HepG2 (cell line): ENCODE results near the gene FSTL1. TPM values are rescaled to one million over a fixed set of nuclear protein-coding genes. Genes with fewer than 3 reads are reported as not detected.

Experiments used
- FOXA1 ChIP-seq, 2 experiments: fragments of 450-650 bp in 1 of 2; sonication (generic) in 1 of 2; formaldehyde crosslinking in 1 of 2; IDR thresholded peaks; 2 replicates each; pipeline versions ENCODE4 v1.4.0 to v1.6.1; 2016 to 2020; ENCODE audit warnings: missing genetic modification reagents in 1 of 2
- GZF1 ChIP-seq: sonication (generic); formaldehyde crosslinking; IDR thresholded peaks from 2 replicates; pipeline ENCODE4 v1.5.1; 2020; ENCODE audit warnings: mild to moderate bottlenecking, missing genetic modification reagents
- HOXA5 ChIP-seq: sonication (generic); formaldehyde crosslinking; IDR thresholded peaks from 2 replicates; pipeline ENCODE4 v1.4.0; 2020; ENCODE audit warnings: missing genetic modification reagents
- LCORL ChIP-seq, 2 experiments: fragments of 450-650 bp in 1 of 2; sonication (generic) in 1 of 2; formaldehyde crosslinking in 1 of 2; IDR thresholded peaks; 2 replicates each; pipeline versions ENCODE4 v1.5.0 to v1.6.1; 2017 to 2020; ENCODE audit warnings: antibody characterized with exemption in 1 of 2, missing genetic modification reagents in 1 of 2
- NR2F2 ChIP-seq: IDR thresholded peaks from 2 replicates; pipeline ENCODE4 v1.6.1; 2012; ENCODE audit warnings: low read depth, inconsistent platforms, borderline replicate concordance
- POLR2AphosphoS5 ChIP-seq: IDR thresholded peaks from 2 replicates; pipeline ENCODE4 v1.6.1; 2012; ENCODE audit warnings: low read depth, low read length
- RCOR2 ChIP-seq: IDR thresholded peaks from 2 replicates; pipeline ENCODE4 v1.6.1; 2016; ENCODE audit warnings: missing biosample characterization, missing genetic modification reagents
- SAP130 ChIP-seq: IDR thresholded peaks from 2 replicates; pipeline ENCODE4 v1.6.1; 2016; ENCODE audit warnings: low read depth
- SOX5 ChIP-seq: IDR thresholded peaks from 2 replicates; pipeline ENCODE4 v1.6.1; 2016; ENCODE audit warnings: borderline replicate concordance
- SPEN ChIP-seq: sonication (generic); formaldehyde crosslinking; IDR thresholded peaks from 2 replicates; pipeline ENCODE4 v1.5.1; 2020; ENCODE audit warnings: low read depth, mild to moderate bottlenecking, missing genetic modification reagents
- ZNF121 ChIP-seq: sonication (generic); formaldehyde crosslinking; IDR thresholded peaks from 2 replicates; pipeline ENCODE4 v1.5.0; 2020; ENCODE audit warnings: mild to moderate bottlenecking, missing genetic modification reagents
- ZNF552 ChIP-seq: sonication (generic); formaldehyde crosslinking; IDR thresholded peaks from 2 replicates; pipeline ENCODE4 v1.9.0; 2022; ENCODE audit warnings: missing genetic modification reagents, mild to moderate bottlenecking, borderline replicate concordance
- ZNF619 ChIP-seq: sonication (generic); formaldehyde crosslinking; IDR thresholded peaks from 2 replicates; pipeline ENCODE4 v1.4.0; 2020; ENCODE audit warnings: mild to moderate bottlenecking, missing genetic modification reagents
- ZNF775 ChIP-seq: sonication (generic); formaldehyde crosslinking; IDR thresholded peaks from 2 replicates; pipeline ENCODE4 v1.4.0; 2020; ENCODE audit warnings: missing genetic modification reagents, mild to moderate bottlenecking, moderate library complexity, borderline replicate concordance
- polyA plus RNA-seq, 8 experiments: library from polyadenylated mRNA; depleted of rRNA in 3 of 8; stranded (reverse) in 7 of 8; unstranded in 1 of 8; fragments of >200 nt; fragmentation: Illumina TruSeq in 4 of 8; extraction: Trizol in 4 of 8; gene quantifications; 2 replicates each; pipeline versions ENCODE4 v1.2.1 to v1.2.3, GENCODE V29; 2011 to 2016; ENCODE audit warnings: low read depth in 4 of 8, missing spikeins in 1 of 8, mixed read lengths in 1 of 8; ENCODE audit not compliant: insufficient read depth in 1 of 8
- total RNA-seq, 5 experiments: library from RNA; depleted of rRNA; stranded (reverse); fragments of >200 nt; fragmentation: Illumina TruSeq; extraction: Trizol; gene quantifications; 2 replicates each; pipeline ENCODE4 v1.2.3, GENCODE V29; 2016; ENCODE audit warnings: low read depth in 1 of 5
- TF ChIP-seq, protein P1 (sequence below): sonication (generic); formaldehyde crosslinking; IDR thresholded peaks from 2 replicates; pipeline ENCODE4 v1.5.1; 2020; ENCODE audit warnings: mild to moderate bottlenecking, missing genetic modification reagents, borderline replicate concordance
- TF ChIP-seq, protein P2 (sequence below): IDR thresholded peaks from 2 replicates; pipeline ENCODE4 v1.6.1; 2016; ENCODE audit warnings: low read depth, control low read depth
- TF ChIP-seq, protein P3 (sequence below): sonication (generic); formaldehyde crosslinking; IDR thresholded peaks from 2 replicates; pipeline ENCODE4 v1.5.0; 2020; ENCODE audit warnings: mild to moderate bottlenecking, missing genetic modification reagents
- TF ChIP-seq, protein P4 (sequence below): sonication (generic); formaldehyde crosslinking; IDR thresholded peaks from 2 replicates; pipeline ENCODE4 v1.4.0; 2020; ENCODE audit warnings: missing genetic modification reagents, mild to moderate bottlenecking, borderline replicate concordance

The FSTL1 gene
- total and polyA plus RNA-seq, 2 of the 13 experiments (the other 11 are each of a cell fraction or from before 2014, with no cell fraction given), result 0.07 to 0.29 TPM

DNA sequence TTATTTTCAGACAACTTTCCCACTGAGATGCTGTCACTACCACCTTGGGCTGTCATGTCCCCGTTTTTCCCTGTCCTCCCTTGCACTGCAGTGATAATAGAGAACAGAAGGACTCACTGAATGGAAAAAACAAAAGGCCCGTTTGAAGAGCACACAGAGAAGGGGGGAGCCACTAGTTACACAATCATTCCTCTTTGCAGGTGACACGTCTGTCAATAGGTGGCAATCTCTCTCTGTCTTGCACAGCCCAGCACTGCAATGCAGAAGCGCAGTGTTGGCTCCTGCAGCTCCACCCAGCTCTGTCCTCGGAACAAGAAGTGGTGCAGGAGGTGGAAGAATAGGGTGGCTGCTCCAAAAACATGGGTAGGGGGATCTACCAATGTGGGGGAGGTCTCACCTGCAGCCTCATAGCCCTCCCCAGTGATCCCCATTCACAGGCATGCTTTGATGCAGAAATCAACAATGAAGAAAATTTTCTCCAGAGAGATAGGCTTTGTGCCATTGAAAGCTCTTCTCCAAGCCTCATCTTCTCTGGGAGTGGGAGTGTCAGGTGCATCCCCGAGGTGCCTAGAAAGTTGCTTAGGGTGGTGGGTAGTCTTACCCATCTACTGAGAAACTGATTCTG, 31.8 kb downstream of the FSTL1 start (continued):
- TF ChIP-seq RCOR2 (CRISPR knock-in tag), result no peak
- peak; percentile 12; the same call in 1 of the 2 replicates for TF ChIP-seq ZNF121
- peak; percentile 61; the same call in 1 of the 2 replicates for TF ChIP-seq SOX5 (CRISPR knock-in tag)
- no peak for TF ChIP-seq HOXA5 (CRISPR knock-in tag)
- no peak for TF ChIP-seq POLR2AphosphoS5
- TF ChIP-seq FOXA1 (IDR thresholded peaks at IDR 0.05), result no peak
- TF ChIP-seq FOXA1 (CRISPR knock-in tag; IDR thresholded peaks at IDR 0.05), result peak; percentile 60
- no peak for TF ChIP-seq SPEN (CRISPR knock-in tag)
- no peak for TF ChIP-seq GZF1 (CRISPR knock-in tag)
- TF ChIP-seq, protein P1, sequence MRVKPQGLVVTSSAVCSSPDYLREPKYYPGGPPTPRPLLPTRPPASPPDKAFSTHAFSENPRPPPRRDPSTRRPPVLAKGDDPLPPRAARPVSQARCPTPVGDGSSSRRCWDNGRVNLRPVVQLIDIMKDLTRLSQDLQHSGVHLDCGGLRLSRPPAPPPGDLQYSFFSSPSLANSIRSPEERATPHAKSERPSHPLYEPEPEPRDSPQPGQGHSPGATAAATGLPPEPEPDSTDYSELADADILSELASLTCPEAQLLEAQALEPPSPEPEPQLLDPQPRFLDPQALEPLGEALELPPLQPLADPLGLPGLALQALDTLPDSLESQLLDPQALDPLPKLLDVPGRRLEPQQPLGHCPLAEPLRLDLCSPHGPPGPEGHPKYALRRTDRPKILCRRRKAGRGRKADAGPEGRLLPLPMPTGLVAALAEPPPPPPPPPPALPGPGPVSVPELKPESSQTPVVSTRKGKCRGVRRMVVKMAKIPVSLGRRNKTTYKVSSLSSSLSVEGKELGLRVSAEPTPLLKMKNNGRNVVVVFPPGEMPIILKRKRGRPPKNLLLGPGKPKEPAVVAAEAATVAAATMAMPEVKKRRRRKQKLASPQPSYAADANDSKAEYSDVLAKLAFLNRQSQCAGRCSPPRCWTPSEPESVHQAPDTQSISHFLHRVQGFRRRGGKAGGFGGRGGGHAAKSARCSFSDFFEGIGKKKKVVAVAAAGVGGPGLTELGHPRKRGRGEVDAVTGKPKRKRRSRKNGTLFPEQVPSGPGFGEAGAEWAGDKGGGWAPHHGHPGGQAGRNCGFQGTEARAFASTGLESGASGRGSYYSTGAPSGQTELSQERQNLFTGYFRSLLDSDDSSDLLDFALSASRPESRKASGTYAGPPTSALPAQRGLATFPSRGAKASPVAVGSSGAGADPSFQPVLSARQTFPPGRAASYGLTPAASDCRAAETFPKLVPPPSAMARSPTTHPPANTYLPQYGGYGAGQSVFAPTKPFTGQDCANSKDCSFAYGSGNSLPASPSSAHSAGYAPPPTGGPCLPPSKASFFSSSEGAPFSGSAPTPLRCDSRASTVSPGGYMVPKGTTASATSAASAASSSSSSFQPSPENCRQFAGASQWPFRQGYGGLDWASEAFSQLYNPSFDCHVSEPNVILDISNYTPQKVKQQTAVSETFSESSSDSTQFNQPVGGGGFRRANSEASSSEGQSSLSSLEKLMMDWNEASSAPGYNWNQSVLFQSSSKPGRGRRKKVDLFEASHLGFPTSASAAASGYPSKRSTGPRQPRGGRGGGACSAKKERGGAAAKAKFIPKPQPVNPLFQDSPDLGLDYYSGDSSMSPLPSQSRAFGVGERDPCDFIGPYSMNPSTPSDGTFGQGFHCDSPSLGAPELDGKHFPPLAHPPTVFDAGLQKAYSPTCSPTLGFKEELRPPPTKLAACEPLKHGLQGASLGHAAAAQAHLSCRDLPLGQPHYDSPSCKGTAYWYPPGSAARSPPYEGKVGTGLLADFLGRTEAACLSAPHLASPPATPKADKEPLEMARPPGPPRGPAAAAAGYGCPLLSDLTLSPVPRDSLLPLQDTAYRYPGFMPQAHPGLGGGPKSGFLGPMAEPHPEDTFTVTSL (CRISPR knock-in tag), result peak; percentile 22; the same call in 1 of the 2 replicates
- TF ChIP-seq ZNF619 (CRISPR knock-in tag), result no peak
- TF ChIP-seq, protein P2, sequence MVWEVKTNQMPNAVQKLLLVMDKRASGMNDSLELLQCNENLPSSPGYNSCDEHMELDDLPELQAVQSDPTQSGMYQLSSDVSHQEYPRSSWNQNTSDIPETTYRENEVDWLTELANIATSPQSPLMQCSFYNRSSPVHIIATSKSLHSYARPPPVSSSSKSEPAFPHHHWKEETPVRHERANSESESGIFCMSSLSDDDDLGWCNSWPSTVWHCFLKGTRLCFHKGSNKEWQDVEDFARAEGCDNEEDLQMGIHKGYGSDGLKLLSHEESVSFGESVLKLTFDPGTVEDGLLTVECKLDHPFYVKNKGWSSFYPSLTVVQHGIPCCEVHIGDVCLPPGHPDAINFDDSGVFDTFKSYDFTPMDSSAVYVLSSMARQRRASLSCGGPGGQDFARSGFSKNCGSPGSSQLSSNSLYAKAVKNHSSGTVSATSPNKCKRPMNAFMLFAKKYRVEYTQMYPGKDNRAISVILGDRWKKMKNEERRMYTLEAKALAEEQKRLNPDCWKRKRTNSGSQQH (CRISPR knock-in tag), result 0 out of 2 replicates have a peak, but pooled peaks have one; percentile 41
- no peak for TF ChIP-seq ZNF775
- TF ChIP-seq, protein P3, sequence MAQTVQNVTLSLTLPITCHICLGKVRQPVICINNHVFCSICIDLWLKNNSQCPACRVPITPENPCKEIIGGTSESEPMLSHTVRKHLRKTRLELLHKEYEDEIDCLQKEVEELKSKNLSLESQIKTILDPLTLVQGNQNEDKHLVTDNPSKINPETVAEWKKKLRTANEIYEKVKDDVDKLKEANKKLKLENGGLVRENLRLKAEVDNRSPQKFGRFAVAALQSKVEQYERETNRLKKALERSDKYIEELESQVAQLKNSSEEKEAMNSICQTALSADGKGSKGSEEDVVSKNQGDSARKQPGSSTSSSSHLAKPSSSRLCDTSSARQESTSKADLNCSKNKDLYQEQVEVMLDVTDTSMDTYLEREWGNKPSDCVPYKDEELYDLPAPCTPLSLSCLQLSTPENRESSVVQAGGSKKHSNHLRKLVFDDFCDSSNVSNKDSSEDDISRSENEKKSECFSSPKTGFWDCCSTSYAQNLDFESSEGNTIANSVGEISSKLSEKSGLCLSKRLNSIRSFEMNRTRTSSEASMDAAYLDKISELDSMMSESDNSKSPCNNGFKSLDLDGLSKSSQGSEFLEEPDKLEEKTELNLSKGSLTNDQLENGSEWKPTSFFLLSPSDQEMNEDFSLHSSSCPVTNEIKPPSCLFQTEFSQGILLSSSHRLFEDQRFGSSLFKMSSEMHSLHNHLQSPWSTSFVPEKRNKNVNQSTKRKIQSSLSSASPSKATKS, result no peak
- peak; percentile 46; the same call in 1 of the 2 replicates for TF ChIP-seq SAP130 (CRISPR knock-in tag)
- TF ChIP-seq LCORL (IDR thresholded peaks at IDR 0.05), result no peak
- TF ChIP-seq LCORL (CRISPR knock-in tag; IDR thresholded peaks at IDR 0.05), result no peak
- no peak for TF ChIP-seq ZNF552 (CRISPR knock-in tag)
- TF ChIP-seq NR2F2, result no peak
- TF ChIP-seq, protein P4, sequence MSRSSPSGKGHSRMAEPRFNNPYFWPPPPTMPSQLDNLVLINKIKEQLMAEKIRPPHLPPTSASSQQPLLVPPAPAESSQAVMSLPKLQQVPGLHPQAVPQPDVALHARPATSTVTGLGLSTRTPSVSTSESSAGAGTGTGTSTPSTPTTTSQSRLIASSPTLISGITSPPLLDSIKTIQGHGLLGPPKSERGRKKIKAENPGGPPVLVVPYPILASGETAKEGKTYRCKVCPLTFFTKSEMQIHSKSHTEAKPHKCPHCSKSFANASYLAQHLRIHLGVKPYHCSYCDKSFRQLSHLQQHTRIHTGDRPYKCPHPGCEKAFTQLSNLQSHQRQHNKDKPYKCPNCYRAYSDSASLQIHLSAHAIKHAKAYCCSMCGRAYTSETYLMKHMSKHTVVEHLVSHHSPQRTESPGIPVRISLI (CRISPR knock-in tag), result no peak
